H9 (cell line): Measurements from ENCODE around the gene ANGPTL7. TPM values are rescaled to one million over a fixed set of nuclear protein-coding genes. Genes with fewer than 3 reads are reported as not detected.

Experiments
- DNase-seq: peaks from one replicate; pipeline ENCODE4 v3.0.0-alpha.2; 2017
- H2AFZ ChIP-seq: one replicate; pipeline ENCODE4 v1.6.1; 2013; ENCODE audit warnings: mild to moderate bottlenecking, low read length, control low read depth, moderate library complexity
- H2AK5ac ChIP-seq: 2 replicates; pipeline ENCODE4 v1.6.1; 2013; ENCODE audit warnings: low read length, control low read depth, mixed read lengths; ENCODE audit not compliant: insufficient read length
- H2BK120ac ChIP-seq: one replicate; pipeline ENCODE4 v1.6.1; 2013; ENCODE audit warnings: low read depth, mild to moderate bottlenecking, low read length, control low read depth, inconsistent platforms; ENCODE audit not compliant: poor library complexity, severe bottlenecking
- H2BK12ac ChIP-seq: 2 replicates; pipeline ENCODE4 v1.6.1; 2013; ENCODE audit warnings: low read length, control low read depth, mixed read lengths, low read depth; ENCODE audit not compliant: insufficient read length
- H2BK15ac ChIP-seq: 2 replicates; pipeline ENCODE4 v1.6.1; 2013; ENCODE audit warnings: low read depth, low read length, control low read depth
- H2BK20ac ChIP-seq: one replicate; pipeline ENCODE4 v1.6.1; 2013; ENCODE audit warnings: low read depth, mild to moderate bottlenecking, low read length, control low read depth, inconsistent platforms; ENCODE audit not compliant: poor library complexity, severe bottlenecking
- H2BK5ac ChIP-seq: 2 replicates; pipeline ENCODE4 v1.6.1; 2013; ENCODE audit warnings: low read length, control low read depth, mixed read lengths; ENCODE audit not compliant: insufficient read length
- H3K14ac ChIP-seq: 2 replicates; pipeline ENCODE4 v1.6.1; 2013; ENCODE audit warnings: low read length, control low read depth; ENCODE audit not compliant: insufficient read depth
- H3K18ac ChIP-seq: 2 replicates; pipeline ENCODE4 v1.6.1; 2013; ENCODE audit warnings: low read depth, mild to moderate bottlenecking, mixed read lengths, low read length, control low read depth; ENCODE audit not compliant: insufficient read length
- H3K23ac ChIP-seq: 2 replicates; pipeline ENCODE4 v1.6.1; 2013; ENCODE audit warnings: low read length, control low read depth, mixed read lengths, low read depth; ENCODE audit not compliant: insufficient read length
- H3K23me2 ChIP-seq: 2 replicates; pipeline ENCODE4 v1.6.1; 2013; ENCODE audit warnings: low read depth, mild to moderate bottlenecking, mixed read lengths, low read length, control low read depth; ENCODE audit not compliant: insufficient read length, poor library complexity, severe bottlenecking
- H3K27ac ChIP-seq: 2 replicates; pipeline ENCODE4 v1.5.1; 2013; ENCODE audit warnings: low read length, control low read depth, mixed read lengths, low read depth; ENCODE audit not compliant: insufficient read length
- H3K27me3 ChIP-seq: 2 replicates; pipeline ENCODE4 v1.6.1; 2013; ENCODE audit warnings: low read length, control low read depth, inconsistent platforms; ENCODE audit not compliant: insufficient read depth
- H3K4ac ChIP-seq: 2 replicates; pipeline ENCODE4 v1.6.1; 2013; ENCODE audit warnings: low read depth, mild to moderate bottlenecking, control low read depth, inconsistent platforms, low read length, moderate library complexity
- H3K4me1 ChIP-seq: 2 replicates; pipeline ENCODE4 v1.6.1; 2013; ENCODE audit warnings: low read length, control low read depth, inconsistent platforms; ENCODE audit not compliant: insufficient read depth
- H3K4me2 ChIP-seq: 2 replicates; pipeline ENCODE4 v1.6.1; 2013; ENCODE audit warnings: low read length, control low read depth, mixed read lengths; ENCODE audit not compliant: insufficient read length, insufficient read depth
- H3K56ac ChIP-seq: 2 replicates; pipeline ENCODE4 v1.6.1; 2013; ENCODE audit warnings: low read depth, mild to moderate bottlenecking, mixed read lengths, low read length, control low read depth; ENCODE audit not compliant: insufficient read length
- H3K79me1 ChIP-seq: 2 replicates; pipeline ENCODE4 v1.6.1; 2013; ENCODE audit warnings: low read depth, mild to moderate bottlenecking, moderate library complexity, low read length, control low read depth, inconsistent platforms; ENCODE audit not compliant: insufficient read depth, poor library complexity, severe bottlenecking
- H3K79me2 ChIP-seq: 2 replicates; pipeline ENCODE4 v1.6.1; 2013; ENCODE audit warnings: low read length, control low read depth, inconsistent platforms; ENCODE audit not compliant: insufficient read depth
- H3K9ac ChIP-seq: 2 replicates; pipeline ENCODE4 v1.6.1; 2013; ENCODE audit warnings: low read length, control low read depth, mixed read lengths; ENCODE audit not compliant: insufficient read length; ENCODE audit errors: extremely low read depth
- H3K9me3 ChIP-seq: one replicate; pipeline ENCODE4 v1.6.1; 2013; ENCODE audit warnings: low read depth, low read length, inconsistent platforms; ENCODE audit not compliant: control insufficient read depth
- H3T11ph ChIP-seq: one replicate; pipeline ENCODE4 v1.6.1; 2013; ENCODE audit warnings: mild to moderate bottlenecking, low read length, control low read depth, inconsistent platforms
- H4K20me1 ChIP-seq: one replicate; pipeline ENCODE4 v1.6.1; 2013; ENCODE audit not compliant: control insufficient read depth, insufficient read length, insufficient read depth
- H4K5ac ChIP-seq: 2 replicates; pipeline ENCODE4 v1.6.1; 2013; ENCODE audit warnings: low read depth, mild to moderate bottlenecking, mixed read lengths, low read length, control low read depth; ENCODE audit not compliant: insufficient read length
- H4K8ac ChIP-seq: replicated peaks from 2 replicates; pipeline ENCODE4 v1.6.1; 2013; ENCODE audit warnings: low read length, control low read depth, mixed read lengths, low read depth; ENCODE audit not compliant: insufficient read length
- H4K91ac ChIP-seq: 2 replicates; pipeline ENCODE4 v1.6.1; 2013; ENCODE audit warnings: low read depth, mild to moderate bottlenecking, moderate library complexity, mixed read lengths, low read length, control low read depth; ENCODE audit not compliant: insufficient read length
- H3K27ac Mint-ChIP-seq, 3 experiments: 2 replicates in 2 of 3; 3 replicates in 1 of 3; pipeline ENCODE4 v1.8.0; 2020 to 2021; ENCODE audit warnings: mixed read lengths in 3 of 3, mild to moderate bottlenecking in 1 of 3, moderate library complexity in 1 of 3
- H3K27me3 Mint-ChIP-seq: 2 replicates; pipeline ENCODE4 v1.8.0; 2021; ENCODE audit warnings: low read depth, mild to moderate bottlenecking, moderate library complexity, mixed read lengths
- H3K36me3 Mint-ChIP-seq, 3 experiments: 2 replicates in 2 of 3; 3 replicates in 1 of 3; pipeline ENCODE4 v1.8.0; 2020 to 2021; ENCODE audit warnings: low read depth in 3 of 3, mixed read lengths in 3 of 3; ENCODE audit not compliant: insufficient read depth in 1 of 3
- H3K4me1 Mint-ChIP-seq, 2 experiments: 2 replicates each; pipeline ENCODE4 v1.8.0; 2020; ENCODE audit warnings: mixed read lengths in 2 of 2
- H3K4me3 Mint-ChIP-seq, 2 experiments: 2 replicates in 1 of 2; 3 replicates in 1 of 2; pipeline ENCODE4 v1.8.0; 2020 to 2021; ENCODE audit warnings: mild to moderate bottlenecking in 2 of 2, mixed read lengths in 2 of 2, moderate library complexity in 1 of 2
- H3K9me3 Mint-ChIP-seq, 2 experiments: 2 replicates in 1 of 2; 3 replicates in 1 of 2; pipeline ENCODE4 v1.8.0; 2020; ENCODE audit warnings: mild to moderate bottlenecking in 2 of 2, mixed read lengths in 2 of 2, moderate library complexity in 1 of 2
- CTCF ChIP-seq: fragments of 200-600 bp; sonication (generic); conservative IDR thresholded peaks from 3 replicates; pipeline ENCODE4 v1.8.0; 2021; ENCODE audit warnings: antibody characterized with exemption, mild to moderate bottlenecking
- WGBS: extraction: QIAGEN DNeasy Blood & Tissue Kit; methylation state at CpG from one replicate; pipeline ENCODE4 v1.1.7; 2013; ENCODE audit warnings: missing lambda C conversion rate, low lambda C conversion rate, mixed read lengths; ENCODE audit not compliant: insufficient read length; ENCODE audit errors: extremely low coverage; 5-methylcytosine and 5-hydroxymethylcytosine counted together
- total RNA-seq: library from RNA; stranded (reverse); gene quantifications from 2 replicates; pipeline ENCODE4 v1.2.1, GENCODE V29; 2021

ANGPTL7 gene
- total RNA-seq, 1 experiment from 2014 or later = not detected

GRCh38 chr1:11170102-11170501 lies 19.1 kb upstream of the ANGPTL7 start:
- H4K20me1 ChIP-seq = no peaks in the 10 kb centered on the region
- H2BK120ac ChIP-seq = no peak overlapping the region
- no CpG with 5 or more reads among the region's 2 CpGs for WGBS
- Mint-ChIP-seq H3K4me3 (no peak overlapping the region), H3K27ac (no peak overlapping the region), H3K4me1 (no peaks in the 10 kb centered on the region), H3K36me3 (peaks cover 5 to 34% (median 8%) of the 10 kb centered on the region in 3 experiments; a peak in 5 of 7 replicates), H3K9me3 (no peaks in the 10 kb centered on the region; a peak in 1 of 5 replicates), H3K27me3 (no peaks in the 10 kb centered on the region)
- no peak overlapping the region for H4K91ac ChIP-seq
- no peak overlapping the region for H3K4me2 ChIP-seq
- H4K5ac ChIP-seq = no peak overlapping the region
- no peak overlapping the region for H3T11ph ChIP-seq
- no peak overlapping the region for H2AFZ ChIP-seq
- no peak overlapping the region for H3K56ac ChIP-seq
- no peaks in the 10 kb centered on the region for H3K79me2 ChIP-seq
- no peaks in the 10 kb centered on the region for H3K9me3 ChIP-seq
- H2BK15ac ChIP-seq = no peak overlapping the region
- H3K27me3 ChIP-seq = no peaks in the 10 kb centered on the region
- H3K14ac ChIP-seq = no peak overlapping the region
- no peak overlapping the region for H2BK5ac ChIP-seq
- no peak overlapping the region for H3K23ac ChIP-seq
- no peaks in the 10 kb centered on the region for H3K79me1 ChIP-seq
- H2BK12ac ChIP-seq = no peak overlapping the region
- no peaks in the 10 kb centered on the region for H3K4me1 ChIP-seq
- H3K18ac ChIP-seq = no peak overlapping the region
- no peaks in the 10 kb centered on the region for H3K23me2 ChIP-seq
- H3K27ac ChIP-seq = no peak overlapping the region
- H3K9ac ChIP-seq = no peak overlapping the region
- H2AK5ac ChIP-seq = no peak overlapping the region
- no peak overlapping the region for H3K4ac ChIP-seq
- H2BK20ac ChIP-seq = no peak overlapping the region
- no peak for TF ChIP-seq CTCF
- no peak for DNase-seq
- H4K8ac ChIP-seq = no peak overlapping the region
